Panc1 (cell line): ENCODE results near the gene SUFU.

Source experiments
- POLR2AphosphoS5 ChIP-seq: IDR thresholded peaks from 2 replicates; pipeline ENCODE4 v1.6.1; 2012; ENCODE audit warnings: mild to moderate bottlenecking, low read depth, low read length, moderate library complexity
- SIN3A ChIP-seq: IDR thresholded peaks from 2 replicates; pipeline ENCODE4 v1.6.1; 2012; ENCODE audit warnings: low read depth, mild to moderate bottlenecking, low read length, moderate library complexity, borderline replicate concordance; ENCODE audit not compliant: insufficient read depth
- TCF7L2 ChIP-seq: IDR thresholded peaks from 2 replicates; pipeline ENCODE4 v1.6.1; 2011; ENCODE audit warnings: mild to moderate bottlenecking, low read depth, low read length, inconsistent platforms
- TF ChIP-seq, protein P1 (sequence below): fragments of 450-650 bp; IDR thresholded peaks from 2 replicates; pipeline ENCODE4 v1.5.1; 2017; ENCODE audit warnings: mild to moderate bottlenecking

GRCh38 chr10:102669206-102670064 lies 165.7 kb downstream of the SUFU start:
- TF ChIP-seq, protein P1, sequence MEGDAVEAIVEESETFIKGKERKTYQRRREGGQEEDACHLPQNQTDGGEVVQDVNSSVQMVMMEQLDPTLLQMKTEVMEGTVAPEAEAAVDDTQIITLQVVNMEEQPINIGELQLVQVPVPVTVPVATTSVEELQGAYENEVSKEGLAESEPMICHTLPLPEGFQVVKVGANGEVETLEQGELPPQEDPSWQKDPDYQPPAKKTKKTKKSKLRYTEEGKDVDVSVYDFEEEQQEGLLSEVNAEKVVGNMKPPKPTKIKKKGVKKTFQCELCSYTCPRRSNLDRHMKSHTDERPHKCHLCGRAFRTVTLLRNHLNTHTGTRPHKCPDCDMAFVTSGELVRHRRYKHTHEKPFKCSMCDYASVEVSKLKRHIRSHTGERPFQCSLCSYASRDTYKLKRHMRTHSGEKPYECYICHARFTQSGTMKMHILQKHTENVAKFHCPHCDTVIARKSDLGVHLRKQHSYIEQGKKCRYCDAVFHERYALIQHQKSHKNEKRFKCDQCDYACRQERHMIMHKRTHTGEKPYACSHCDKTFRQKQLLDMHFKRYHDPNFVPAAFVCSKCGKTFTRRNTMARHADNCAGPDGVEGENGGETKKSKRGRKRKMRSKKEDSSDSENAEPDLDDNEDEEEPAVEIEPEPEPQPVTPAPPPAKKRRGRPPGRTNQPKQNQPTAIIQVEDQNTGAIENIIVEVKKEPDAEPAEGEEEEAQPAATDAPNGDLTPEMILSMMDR = peak; percentile 86; the same call in 1 of the 2 replicates
- TF ChIP-seq POLR2AphosphoS5 (no peak), SIN3A (no peak), TCF7L2 (no peak)
